HCT116 (cell line): ENCODE data around the gene LGI2. TPM values are rescaled to one million over a fixed set of nuclear protein-coding genes. Genes with fewer than 3 reads are reported as not detected.

Experiments used
- ATAC-seq: fragments of 200-7000 bp; cut with Tn5 transposase; 2 replicates; pipeline ENCODE4 v1.9.1; 2020; ENCODE audit warnings: mild to moderate bottlenecking, moderate library complexity
- BruUV-seq: library from RNA; stranded (reverse); fragments of 400-500 nt; replicated peaks from 2 replicates; lab custom pipeline; 2021; lab: Mats Ljungman, UMichigan
- CTCF ChIA-PET: fragments of 300-600 bp; sonication (Branson Sonifier 250); formaldehyde crosslinking; loops from one replicate; lab custom pipeline; 2021; ENCODE audit warnings: antibody characterized with exemption; lab: Charles Lee
- POLR2A ChIA-PET: fragments of 300-600, 350-600 bp; sonication (Branson Sonifier 250); formaldehyde crosslinking; loops from one replicate; lab custom pipeline; 2021; ENCODE audit warnings: antibody characterized with exemption; lab: Charles Lee
- RAD21 ChIA-PET, 2 experiments: fragments of 300-600 bp; sonication (Branson Sonifier 250); formaldehyde crosslinking; loops; one replicate each; lab custom pipeline; 2023; ENCODE audit warnings: low total read pairs in 2 of 2; ENCODE audit not compliant: uncharacterized antibody in 2 of 2, unreplicated experiment in 2 of 2, low non-redundant PET in 1 of 2; lab: Charles Lee
- DNase-seq: peaks from one replicate; pipeline ENCODE4 v3.0.0-alpha.2; 2010; ENCODE audit warnings: low read depth, low spot score
- H2AFZ ChIP-seq: fragments of 200-600 bp; shearing (Covaris generic), sonication (generic); 2 replicates; pipeline ENCODE4 v1.6.1; 2017; ENCODE audit warnings: low read depth, mixed run types, mixed read lengths, antibody characterized with exemption, low read length; ENCODE audit not compliant: poor library complexity, severe bottlenecking
- H3K27ac ChIP-seq: 2 replicates; pipeline ENCODE4 v1.5.1; 2012; ENCODE audit warnings: low read depth, low read length
- H3K27me3 ChIP-seq: fragments of 200-600 bp; sonication (generic); 2 replicates; pipeline ENCODE4 v1.6.1; 2016; ENCODE audit warnings: mixed run types, low read length, mixed read lengths; ENCODE audit not compliant: insufficient read depth
- H3K36me3 ChIP-seq, 2 experiments: fragments of 200-500 bp in 1 of 2; fragments of 200-600 bp in 1 of 2; sonication (Bioruptor generic) in 1 of 2; sonication (generic) in 1 of 2; 2 replicates each; pipeline versions ENCODE4 v1.5.1 to v1.6.1; 2014 to 2016; ENCODE audit warnings: low read length in 2 of 2, inconsistent platforms in 1 of 2, mixed read lengths in 1 of 2, mixed run types in 1 of 2; ENCODE audit not compliant: insufficient read depth in 2 of 2, control insufficient read depth in 1 of 2
- H3K4me1 ChIP-seq, 2 experiments: fragments of 200-600 bp in 1 of 2; sonication (generic) in 1 of 2; 2 replicates each; pipeline versions ENCODE4 v1.5.1 to v1.6.1; 2012 to 2017; ENCODE audit warnings: low read length in 2 of 2, inconsistent platforms in 1 of 2, mild to moderate bottlenecking in 1 of 2, mixed read lengths in 1 of 2, mixed run types in 1 of 2, moderate library complexity in 1 of 2; ENCODE audit not compliant: insufficient read depth in 2 of 2, control insufficient read depth in 1 of 2
- H3K4me2 ChIP-seq: fragments of 200-600 bp; sonication (generic); 2 replicates; pipeline ENCODE4 v1.6.1; 2017; ENCODE audit warnings: mixed run types, low read length, mixed read lengths
- H3K4me3 ChIP-seq, 2 experiments: fragments of 200-600 bp in 1 of 2; sonication (generic) in 1 of 2; replicated peaks in 1 of 2; 2 replicates each; pipeline ENCODE4 v1.5.1; 2011 to 2016; ENCODE audit warnings: low read length in 2 of 2, control low read depth in 1 of 2, low read depth in 1 of 2, mild to moderate bottlenecking in 1 of 2, mixed read lengths in 1 of 2, mixed run types in 1 of 2
- H3K79me2 ChIP-seq: fragments of 200-600 bp; sonication (generic); 2 replicates; pipeline ENCODE4 v1.6.1; 2017; ENCODE audit warnings: mild to moderate bottlenecking, mixed run types, low read length, moderate library complexity, mixed read lengths; ENCODE audit not compliant: insufficient read depth
- H3K9ac ChIP-seq: fragments of 200-600 bp; sonication (generic); 2 replicates; pipeline ENCODE4 v1.6.1; 2016; ENCODE audit warnings: low read length, mixed read lengths
- H3K9me2 ChIP-seq: fragments of 200-600 bp; sonication (generic), shearing (Covaris generic); 2 replicates; pipeline ENCODE4 v1.6.1; 2017; ENCODE audit warnings: mixed run types, mild to moderate bottlenecking, moderate library complexity; ENCODE audit not compliant: insufficient read depth
- H3K9me3 ChIP-seq, 2 experiments: fragments of 200-500 bp in 1 of 2; fragments of 200-600 bp in 1 of 2; sonication (Bioruptor generic) in 1 of 2; sonication (generic) in 1 of 2; 2 replicates each; pipeline ENCODE4 v1.6.1; 2014 to 2017; ENCODE audit warnings: low read length in 2 of 2, mixed read lengths in 2 of 2, inconsistent platforms in 1 of 2, low read depth in 1 of 2, mild to moderate bottlenecking in 1 of 2, mixed run types in 1 of 2, moderate library complexity in 1 of 2; ENCODE audit not compliant: control insufficient read depth in 1 of 2, insufficient read depth in 1 of 2
- H4K20me1 ChIP-seq: fragments of 200-600 bp; sonication (generic), shearing (Covaris generic); 2 replicates; pipeline ENCODE4 v1.6.1; 2017; ENCODE audit warnings: mixed run types, mild to moderate bottlenecking, moderate library complexity; ENCODE audit not compliant: insufficient read depth
- CEBPB ChIP-seq: IDR thresholded peaks from 2 replicates; pipeline ENCODE4 v1.6.1; 2012; ENCODE audit warnings: low read depth
- EGR1 ChIP-seq: IDR thresholded peaks from 2 replicates; pipeline ENCODE4 v1.6.1; 2012; ENCODE audit warnings: low read depth
- ELF1 ChIP-seq: IDR thresholded peaks from 2 replicates; pipeline ENCODE4 v1.6.1; 2012; ENCODE audit warnings: low read depth, borderline replicate concordance
- EZH2 ChIP-seq: fragments of 200-600 bp; sonication (generic); IDR thresholded peaks from 2 replicates; pipeline ENCODE4 v1.6.1; 2017; ENCODE audit warnings: antibody characterized with exemption, mixed run types
- FOSL1 ChIP-seq: IDR thresholded peaks from 2 replicates; pipeline ENCODE4 v1.6.1; 2012; ENCODE audit warnings: low read depth
- JUND ChIP-seq: IDR thresholded peaks from 2 replicates; pipeline ENCODE4 v1.6.1; 2012
- POLR2A ChIP-seq: IDR thresholded peaks from 2 replicates; pipeline ENCODE4 v1.7.0; 2011; ENCODE audit warnings: borderline replicate concordance; ENCODE audit not compliant: insufficient read depth, insufficient read length; ENCODE audit errors: extremely low read depth
- POLR2AphosphoS5 ChIP-seq: IDR thresholded peaks from 2 replicates; pipeline ENCODE4 v1.6.1; 2011; ENCODE audit warnings: mild to moderate bottlenecking, low read depth, low read length, moderate library complexity
- RAD21 ChIP-seq: IDR thresholded peaks from 2 replicates; pipeline ENCODE4 v1.6.1; 2012; ENCODE audit warnings: low read depth, mild to moderate bottlenecking
- SP1 ChIP-seq: IDR thresholded peaks from 2 replicates; pipeline ENCODE4 v1.6.1; 2012; ENCODE audit warnings: low read depth
- SRF ChIP-seq: IDR thresholded peaks from 2 replicates; pipeline ENCODE4 v1.6.1; 2012; ENCODE audit warnings: low read depth
- TCF7L2 ChIP-seq: IDR thresholded peaks from 2 replicates; pipeline ENCODE4 v1.7.0; 2011; ENCODE audit warnings: borderline replicate concordance, inconsistent platforms; ENCODE audit not compliant: insufficient read depth, insufficient read length; ENCODE audit errors: extremely low read depth
- YY1 ChIP-seq: IDR thresholded peaks from 2 replicates; pipeline ENCODE4 v1.6.1; 2011; ENCODE audit warnings: low read length, low read depth, moderate library complexity, mild to moderate bottlenecking; ENCODE audit not compliant: insufficient replicate concordance; ENCODE audit errors: extremely low read depth
- ZFX ChIP-seq: fragments of 450-650 bp; IDR thresholded peaks from 2 replicates; pipeline ENCODE4 v1.6.1; 2017
- ZNF274 ChIP-seq: fragments of 200-500 bp; sonication (Bioruptor generic); IDR thresholded peaks from 2 replicates; pipeline ENCODE4 v1.6.1; 2014; ENCODE audit warnings: mild to moderate bottlenecking, low read depth, low read length, inconsistent platforms
- intact Hi-C: fragments of 100-400 bp; cut with micrococcal nuclease; formaldehyde crosslinking; loops from 2 replicates; pipeline ENCODE4 v1.10.0; 2022
- total RNA-seq: library from RNA; stranded (reverse); gene quantifications from one replicate; pipeline ENCODE4 v1.2.1, GENCODE V29; 2021; ENCODE audit not compliant: unreplicated experiment
- TF ChIP-seq, protein P1 (sequence below), 3 experiments: fragments of 200-600 bp in 1 of 3; sonication (generic) in 1 of 3; IDR thresholded peaks in 2 of 3; conservative IDR thresholded peaks in 1 of 3; 2 replicates each; pipeline ENCODE4 v1.5.1; 2012 to 2017; ENCODE audit warnings: low read depth in 2 of 3, low read length in 2 of 3, antibody characterized with exemption in 1 of 3, borderline replicate concordance in 1 of 3, control low read depth in 1 of 3, mild to moderate bottlenecking in 1 of 3, mixed read lengths in 1 of 3, mixed run types in 1 of 3, moderate library complexity in 1 of 3; ENCODE audit not compliant: insufficient read depth in 1 of 3
- TF ChIP-seq, protein P2 (sequence below): IDR thresholded peaks from 2 replicates; pipeline ENCODE4 v1.6.1; 2012; ENCODE audit warnings: low read depth
- TF ChIP-seq, protein P3 (sequence below): IDR thresholded peaks from 2 replicates; pipeline ENCODE4 v1.6.1; 2011; ENCODE audit warnings: mild to moderate bottlenecking, low read length, moderate library complexity; ENCODE audit not compliant: insufficient replicate concordance; ENCODE audit errors: extremely low read depth
- TF ChIP-seq, protein P4 (sequence below): IDR thresholded peaks from 2 replicates; pipeline ENCODE4 v1.6.1; 2012

Gene LGI2
- total RNA-seq, 1 experiment from 2014 or later: not detected

DNA sequence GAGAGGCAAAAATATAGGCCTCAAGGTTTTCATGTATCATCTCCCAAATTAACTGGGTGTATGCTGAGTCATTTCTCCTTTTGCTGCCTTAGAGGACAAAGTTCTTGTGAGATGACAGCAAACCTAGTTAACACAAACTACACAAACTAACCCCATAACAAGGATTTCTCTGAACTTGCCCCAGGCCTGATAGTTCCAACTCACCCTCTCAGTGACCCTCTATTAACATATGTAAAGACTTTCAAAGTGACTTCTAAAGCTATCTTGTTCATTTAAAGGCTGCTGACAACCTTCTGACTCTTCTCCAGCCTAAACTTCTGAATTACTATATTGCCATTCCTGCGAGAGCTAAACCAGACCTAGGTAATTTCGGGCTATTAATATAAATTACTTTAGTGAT, 74.7 kb downstream of the LGI2 start:
- TF ChIP-seq RAD21: no peak
- no peak for TF ChIP-seq POLR2AphosphoS5
- TF ChIP-seq SRF: no peak
- TF ChIP-seq TCF7L2: no peak
- no peak for TF ChIP-seq ELF1
- TF ChIP-seq, protein P1, sequence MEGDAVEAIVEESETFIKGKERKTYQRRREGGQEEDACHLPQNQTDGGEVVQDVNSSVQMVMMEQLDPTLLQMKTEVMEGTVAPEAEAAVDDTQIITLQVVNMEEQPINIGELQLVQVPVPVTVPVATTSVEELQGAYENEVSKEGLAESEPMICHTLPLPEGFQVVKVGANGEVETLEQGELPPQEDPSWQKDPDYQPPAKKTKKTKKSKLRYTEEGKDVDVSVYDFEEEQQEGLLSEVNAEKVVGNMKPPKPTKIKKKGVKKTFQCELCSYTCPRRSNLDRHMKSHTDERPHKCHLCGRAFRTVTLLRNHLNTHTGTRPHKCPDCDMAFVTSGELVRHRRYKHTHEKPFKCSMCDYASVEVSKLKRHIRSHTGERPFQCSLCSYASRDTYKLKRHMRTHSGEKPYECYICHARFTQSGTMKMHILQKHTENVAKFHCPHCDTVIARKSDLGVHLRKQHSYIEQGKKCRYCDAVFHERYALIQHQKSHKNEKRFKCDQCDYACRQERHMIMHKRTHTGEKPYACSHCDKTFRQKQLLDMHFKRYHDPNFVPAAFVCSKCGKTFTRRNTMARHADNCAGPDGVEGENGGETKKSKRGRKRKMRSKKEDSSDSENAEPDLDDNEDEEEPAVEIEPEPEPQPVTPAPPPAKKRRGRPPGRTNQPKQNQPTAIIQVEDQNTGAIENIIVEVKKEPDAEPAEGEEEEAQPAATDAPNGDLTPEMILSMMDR (IDR thresholded peaks at IDR 0.05 in 2 of 3, conservative IDR thresholded peaks at IDR 0.05 in 1 of 3; ENCODE audit: borderline replicate concordance in 1 of 3, insufficient read depth in 1 of 3, low read depth in 2 of 3, low read length in 2 of 3): no peak
- TF ChIP-seq POLR2A: no peak
- no peak for TF ChIP-seq ZFX
- no peak for TF ChIP-seq ZNF274
- no peak for TF ChIP-seq FOSL1
- TF ChIP-seq, protein P2, sequence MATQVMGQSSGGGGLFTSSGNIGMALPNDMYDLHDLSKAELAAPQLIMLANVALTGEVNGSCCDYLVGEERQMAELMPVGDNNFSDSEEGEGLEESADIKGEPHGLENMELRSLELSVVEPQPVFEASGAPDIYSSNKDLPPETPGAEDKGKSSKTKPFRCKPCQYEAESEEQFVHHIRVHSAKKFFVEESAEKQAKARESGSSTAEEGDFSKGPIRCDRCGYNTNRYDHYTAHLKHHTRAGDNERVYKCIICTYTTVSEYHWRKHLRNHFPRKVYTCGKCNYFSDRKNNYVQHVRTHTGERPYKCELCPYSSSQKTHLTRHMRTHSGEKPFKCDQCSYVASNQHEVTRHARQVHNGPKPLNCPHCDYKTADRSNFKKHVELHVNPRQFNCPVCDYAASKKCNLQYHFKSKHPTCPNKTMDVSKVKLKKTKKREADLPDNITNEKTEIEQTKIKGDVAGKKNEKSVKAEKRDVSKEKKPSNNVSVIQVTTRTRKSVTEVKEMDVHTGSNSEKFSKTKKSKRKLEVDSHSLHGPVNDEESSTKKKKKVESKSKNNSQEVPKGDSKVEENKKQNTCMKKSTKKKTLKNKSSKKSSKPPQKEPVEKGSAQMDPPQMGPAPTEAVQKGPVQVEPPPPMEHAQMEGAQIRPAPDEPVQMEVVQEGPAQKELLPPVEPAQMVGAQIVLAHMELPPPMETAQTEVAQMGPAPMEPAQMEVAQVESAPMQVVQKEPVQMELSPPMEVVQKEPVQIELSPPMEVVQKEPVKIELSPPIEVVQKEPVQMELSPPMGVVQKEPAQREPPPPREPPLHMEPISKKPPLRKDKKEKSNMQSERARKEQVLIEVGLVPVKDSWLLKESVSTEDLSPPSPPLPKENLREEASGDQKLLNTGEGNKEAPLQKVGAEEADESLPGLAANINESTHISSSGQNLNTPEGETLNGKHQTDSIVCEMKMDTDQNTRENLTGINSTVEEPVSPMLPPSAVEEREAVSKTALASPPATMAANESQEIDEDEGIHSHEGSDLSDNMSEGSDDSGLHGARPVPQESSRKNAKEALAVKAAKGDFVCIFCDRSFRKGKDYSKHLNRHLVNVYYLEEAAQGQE: no peak
- TF ChIP-seq YY1: no peak
- TF ChIP-seq, protein P3, sequence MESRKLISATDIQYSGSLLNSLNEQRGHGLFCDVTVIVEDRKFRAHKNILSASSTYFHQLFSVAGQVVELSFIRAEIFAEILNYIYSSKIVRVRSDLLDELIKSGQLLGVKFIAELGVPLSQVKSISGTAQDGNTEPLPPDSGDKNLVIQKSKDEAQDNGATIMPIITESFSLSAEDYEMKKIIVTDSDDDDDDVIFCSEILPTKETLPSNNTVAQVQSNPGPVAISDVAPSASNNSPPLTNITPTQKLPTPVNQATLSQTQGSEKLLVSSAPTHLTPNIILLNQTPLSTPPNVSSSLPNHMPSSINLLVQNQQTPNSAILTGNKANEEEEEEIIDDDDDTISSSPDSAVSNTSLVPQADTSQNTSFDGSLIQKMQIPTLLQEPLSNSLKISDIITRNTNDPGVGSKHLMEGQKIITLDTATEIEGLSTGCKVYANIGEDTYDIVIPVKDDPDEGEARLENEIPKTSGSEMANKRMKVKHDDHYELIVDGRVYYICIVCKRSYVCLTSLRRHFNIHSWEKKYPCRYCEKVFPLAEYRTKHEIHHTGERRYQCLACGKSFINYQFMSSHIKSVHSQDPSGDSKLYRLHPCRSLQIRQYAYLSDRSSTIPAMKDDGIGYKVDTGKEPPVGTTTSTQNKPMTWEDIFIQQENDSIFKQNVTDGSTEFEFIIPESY: no peak
- no peak for TF ChIP-seq SP1
- TF ChIP-seq EGR1: no peak
- TF ChIP-seq CEBPB: no peak
- TF ChIP-seq EZH2: no peak
- TF ChIP-seq, protein P4, sequence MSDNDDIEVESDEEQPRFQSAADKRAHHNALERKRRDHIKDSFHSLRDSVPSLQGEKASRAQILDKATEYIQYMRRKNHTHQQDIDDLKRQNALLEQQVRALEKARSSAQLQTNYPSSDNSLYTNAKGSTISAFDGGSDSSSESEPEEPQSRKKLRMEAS: no peak
- TF ChIP-seq JUND: no peak
- Histone ChIP-seq H3K27me3 (0 out of 2 replicates have a peak, but pooled peaks cover 6% of the 10 kb centered on the region), H3K9me3 (no peaks in the 10 kb centered on the region), H3K9me2 (no peaks in the 10 kb centered on the region), H2AFZ (no peak overlapping the region), H3K4me1 (no peaks in the 10 kb centered on the region), H4K20me1 (no peaks in the 10 kb centered on the region), H3K4me2 (no peak overlapping the region), H3K27ac (no peak overlapping the region), H3K36me3 (no peaks in the 10 kb centered on the region), H3K4me3 (no peak overlapping the region), H3K79me2 (no peaks in the 10 kb centered on the region), H3K9ac (no peak overlapping the region)
- ATAC-seq (no peak), DNase-seq (no peak)
- BruUV-seq: no TSS peak
- intact Hi-C loops: no loop called here
- POLR2A ChIA-PET: no interaction called here
- RAD21 ChIA-PET: no interaction called here
- CTCF ChIA-PET: no interaction called here
